ENCODE measurements around the gene TEX12.

GRCh38 chr11:112219476-112220232 is 52.5 kb downstream of the TEX12 start:
- no peak for TF ChIP-seq RARB (CRISPR knock-in tag; IDR thresholded peaks at IDR 0.05)
- no peak for TF ChIP-seq ZNF70 (CRISPR knock-in tag; IDR thresholded peaks at IDR 0.05)
- no peak for TF ChIP-seq ARNTL (CRISPR knock-in tag; IDR thresholded peaks at IDR 0.05; ENCODE audit: borderline replicate concordance, low read depth)
- no peak for TF ChIP-seq TOX (CRISPR knock-in tag; IDR thresholded peaks at IDR 0.05; ENCODE audit: borderline replicate concordance)
- no peak for TF ChIP-seq ZNF565 (CRISPR knock-in tag; conservative IDR thresholded peaks at IDR 0.05; ENCODE audit: low read depth)
- no peak for TF ChIP-seq ZFP3 (CRISPR knock-in tag; IDR thresholded peaks at IDR 0.05)
- TF ChIP-seq, protein P1, sequence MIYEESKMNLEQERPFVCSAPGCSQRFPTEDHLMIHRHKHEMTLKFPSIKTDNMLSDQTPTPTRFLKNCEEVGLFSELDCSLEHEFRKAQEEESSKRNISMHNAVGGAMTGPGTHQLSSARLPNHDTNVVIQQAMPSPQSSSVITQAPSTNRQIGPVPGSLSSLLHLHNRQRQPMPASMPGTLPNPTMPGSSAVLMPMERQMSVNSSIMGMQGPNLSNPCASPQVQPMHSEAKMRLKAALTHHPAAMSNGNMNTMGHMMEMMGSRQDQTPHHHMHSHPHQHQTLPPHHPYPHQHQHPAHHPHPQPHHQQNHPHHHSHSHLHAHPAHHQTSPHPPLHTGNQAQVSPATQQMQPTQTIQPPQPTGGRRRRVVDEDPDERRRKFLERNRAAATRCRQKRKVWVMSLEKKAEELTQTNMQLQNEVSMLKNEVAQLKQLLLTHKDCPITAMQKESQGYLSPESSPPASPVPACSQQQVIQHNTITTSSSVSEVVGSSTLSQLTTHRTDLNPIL (CRISPR knock-in tag; IDR thresholded peaks at IDR 0.05; ENCODE audit: low read depth) = no peak
- no peak for TF ChIP-seq PATZ1 (CRISPR knock-in tag; IDR thresholded peaks at IDR 0.05; ENCODE audit: borderline replicate concordance)
